Activated CD4-positive, CD25-positive, alpha-beta regulatory T cell (primary cell): Measurements from ENCODE around the gene CNIH1.

Experiments used
- DNase-seq, 4 experiments: peaks; one replicate each; lab custom pipeline; 2025; lab: John Stamatoyannopoulos, UW

The CNIH1 gene

DNA sequence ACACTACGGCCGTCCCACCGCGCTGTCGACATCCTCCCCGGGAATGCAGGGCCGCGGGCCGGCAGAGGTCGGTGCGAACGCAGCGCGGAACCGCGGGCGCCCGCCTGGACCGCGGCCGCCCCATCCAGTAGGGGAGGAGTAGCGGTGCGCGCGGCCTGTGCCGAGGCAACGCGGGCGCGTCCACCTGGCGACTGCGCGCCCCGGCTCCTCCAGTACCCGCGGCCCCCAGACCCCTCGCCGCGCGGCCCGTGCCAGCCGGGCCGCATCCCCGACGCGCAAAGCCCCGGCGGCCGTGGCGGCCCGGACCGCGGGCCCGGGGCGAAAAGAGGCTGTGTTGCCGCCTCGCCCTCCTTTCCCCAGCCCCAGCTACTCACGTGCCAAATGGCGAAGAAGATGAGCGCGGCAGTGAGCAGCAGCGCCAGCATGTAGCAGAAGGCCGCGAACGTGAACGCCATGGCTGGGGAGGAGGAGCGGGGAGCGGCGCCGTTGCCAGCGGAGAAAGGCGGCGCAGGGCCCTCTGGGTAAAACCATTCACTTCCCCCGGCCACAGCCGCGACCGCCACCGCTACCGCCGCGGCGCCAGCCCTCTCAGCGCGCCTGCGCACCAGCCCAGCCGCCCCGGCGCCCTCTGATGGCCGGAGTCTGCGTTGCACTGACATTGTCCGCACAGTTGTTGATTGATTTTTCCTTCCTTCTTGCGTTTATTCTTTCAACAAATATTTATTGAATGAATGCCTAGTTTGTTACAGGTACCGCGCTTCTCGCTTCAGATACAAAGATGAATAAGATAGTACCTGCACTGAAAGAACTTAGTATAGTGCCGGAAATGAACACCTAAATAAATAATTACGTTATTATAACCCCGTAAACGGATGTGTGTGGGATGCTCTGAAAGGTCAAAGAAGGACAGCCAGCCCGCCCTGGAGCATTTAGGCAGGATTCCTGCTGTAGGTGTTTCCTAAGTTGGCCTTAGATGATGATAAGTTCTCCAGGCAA, at the start of gene CNIH1:
TSS of gene CNIH1 (minus strand) at position 502 of the 996 bp plus-strand sequence. CDS start at position 455, 47 bp downstream.
- peak; percentile 84 to 87 (median 86) for DNase-seq

- DNase-seq, result no peak
Measured at GRCh38 chr14:54490445-54491175, 49.4 kb upstream of the CNIH1 start.

DNA sequence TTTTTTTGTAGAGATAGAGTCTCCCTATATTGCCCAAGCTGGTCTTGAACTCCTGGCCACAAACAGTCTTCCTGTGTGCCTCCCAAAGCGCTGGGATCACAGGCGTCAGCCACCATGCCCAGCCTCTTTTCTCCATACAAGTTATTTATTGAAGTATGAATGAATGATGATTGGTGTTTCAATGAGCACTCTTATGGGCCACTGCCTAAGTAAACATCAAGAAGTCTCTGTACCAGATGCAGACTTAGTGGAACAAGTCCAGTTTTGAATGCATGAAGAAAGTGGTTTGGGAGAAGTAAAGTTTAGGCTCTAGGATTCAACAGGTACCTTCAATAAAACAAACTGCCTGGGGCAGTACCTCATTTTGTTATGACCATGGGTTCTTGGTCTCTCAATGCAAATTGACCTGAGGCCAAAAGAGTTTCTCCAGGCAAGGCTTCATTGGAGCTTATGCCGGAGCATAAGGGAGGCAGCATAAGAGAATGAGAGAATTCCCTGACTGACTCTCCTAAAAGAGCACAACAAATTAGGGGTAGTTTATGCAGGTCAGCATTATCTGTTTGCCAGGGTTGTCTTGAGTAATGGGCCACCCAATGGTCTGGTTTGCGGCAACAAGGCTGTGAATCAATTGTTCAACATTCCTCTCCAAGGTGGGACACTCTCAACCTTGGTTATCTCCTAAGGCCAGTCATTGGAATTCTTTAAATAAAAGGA, 48.7 kb upstream of the CNIH1 start:
- no peak for DNase-seq

DNA sequence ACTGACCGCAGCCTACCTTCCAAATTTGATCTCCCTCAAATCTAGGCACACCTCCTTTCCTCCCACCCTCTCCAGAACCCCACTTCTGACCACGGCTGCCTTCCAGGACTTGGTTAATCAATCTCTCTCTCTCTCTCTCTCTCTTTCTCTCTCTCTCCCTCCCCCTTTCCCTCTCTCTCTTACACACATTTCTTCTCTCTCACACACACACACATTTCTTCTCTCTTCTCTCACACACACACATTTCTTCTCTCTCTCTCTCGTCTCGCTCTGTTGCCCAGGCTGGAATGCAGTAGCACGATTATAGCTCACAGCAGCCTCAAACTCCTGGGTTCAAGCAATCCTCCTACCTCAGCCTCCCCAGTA, 48.1 kb upstream of the CNIH1 start:
- no peak for DNase-seq

DNA sequence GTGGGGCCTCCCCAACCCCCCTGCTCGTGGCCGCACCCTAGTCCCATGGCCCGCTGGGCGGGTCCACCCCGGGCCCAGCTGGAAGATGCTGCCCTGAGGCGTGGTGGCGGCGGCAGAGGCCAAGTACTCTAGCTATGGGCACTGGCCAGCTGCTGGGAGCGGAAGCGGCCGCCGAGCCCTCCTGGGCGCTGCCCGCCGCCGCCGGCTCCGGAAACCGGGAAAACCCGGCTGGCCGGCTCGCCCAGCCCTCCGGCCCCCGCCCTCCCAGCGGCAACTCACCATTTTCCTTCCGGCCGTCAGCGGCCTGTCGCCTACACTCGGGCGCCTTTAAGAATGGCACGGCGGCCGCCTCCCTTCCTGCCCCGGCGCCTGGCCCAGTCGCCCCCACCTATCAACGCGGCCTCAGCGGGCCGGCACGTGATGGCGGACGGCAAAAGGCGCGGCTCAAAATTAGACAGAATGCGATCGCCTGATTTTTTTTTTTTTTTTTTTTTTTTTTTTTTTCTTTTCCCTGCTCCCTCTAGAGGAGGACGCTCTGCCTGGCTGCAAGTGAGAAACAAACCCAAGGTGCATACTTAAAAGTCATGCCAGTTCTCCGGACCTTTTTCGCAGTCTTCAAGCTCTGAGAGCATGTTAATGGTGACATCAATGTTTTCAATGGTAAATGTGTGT, 47.6 kb upstream of the CNIH1 start, which contains the start of gene GMFB:
TSS of gene GMFB (minus strand) at position 335 of the 672 bp plus-strand sequence. CDS start at position 282, 53 bp downstream.
- peak; percentile 68 to 84 (median 78) for DNase-seq

- peak in 1 of 4 experiments; percentile 10 for DNase-seq
Measured at GRCh38 chr14:54488318-54488645, 47.1 kb upstream of the CNIH1 start.

DNA sequence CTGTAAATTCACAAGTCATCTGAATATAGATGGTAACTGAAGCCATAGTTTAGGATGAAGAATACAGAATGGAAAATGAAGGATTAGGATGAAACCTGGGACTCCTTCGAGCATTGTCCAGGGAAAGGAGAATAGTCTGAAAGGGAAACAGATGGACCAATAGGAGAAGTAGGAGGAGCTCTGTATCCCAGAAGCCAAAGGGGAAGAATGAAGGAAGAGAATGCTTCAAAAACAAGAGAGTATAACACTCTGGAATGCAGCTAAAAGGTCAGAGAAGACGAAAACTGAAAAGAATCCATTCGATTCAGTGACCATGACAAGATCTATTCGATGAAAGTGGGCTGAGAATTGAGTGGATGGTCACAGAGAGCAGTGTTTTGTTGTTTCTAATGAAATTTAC, 46.6 kb upstream of the CNIH1 start:
- DNase-seq, result no peak

GRCh38 chr14:54486685-54487084, 45.5 kb upstream of the CNIH1 start:
- no peak for DNase-seq

- no peak for DNase-seq
Measured at GRCh38 chr14:54483846-54484245, 42.7 kb upstream of the CNIH1 start.

GRCh38 chr14:54483073-54483745, 42.0 kb upstream of the CNIH1 start:
- DNase-seq, result no peak

DNA sequence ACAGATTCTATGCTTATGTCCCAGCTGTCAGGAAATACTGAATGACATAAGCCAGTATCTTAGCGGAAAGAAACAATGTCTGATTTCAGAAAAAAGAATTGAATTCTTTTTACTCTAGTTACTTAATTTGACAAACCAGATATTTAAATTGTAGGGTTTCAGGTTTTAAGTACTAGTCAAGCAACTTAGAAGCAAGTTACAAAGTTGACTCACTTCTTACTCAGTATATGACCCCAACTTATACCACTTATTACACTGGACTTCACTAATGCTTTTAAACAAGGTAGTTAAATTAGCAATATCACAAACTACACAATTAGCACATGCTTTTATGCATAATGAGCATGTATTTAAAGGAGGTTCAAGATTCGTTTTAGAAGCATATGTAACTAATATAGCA, 40.5 kb upstream of the CNIH1 start:
- no peak for DNase-seq

DNA sequence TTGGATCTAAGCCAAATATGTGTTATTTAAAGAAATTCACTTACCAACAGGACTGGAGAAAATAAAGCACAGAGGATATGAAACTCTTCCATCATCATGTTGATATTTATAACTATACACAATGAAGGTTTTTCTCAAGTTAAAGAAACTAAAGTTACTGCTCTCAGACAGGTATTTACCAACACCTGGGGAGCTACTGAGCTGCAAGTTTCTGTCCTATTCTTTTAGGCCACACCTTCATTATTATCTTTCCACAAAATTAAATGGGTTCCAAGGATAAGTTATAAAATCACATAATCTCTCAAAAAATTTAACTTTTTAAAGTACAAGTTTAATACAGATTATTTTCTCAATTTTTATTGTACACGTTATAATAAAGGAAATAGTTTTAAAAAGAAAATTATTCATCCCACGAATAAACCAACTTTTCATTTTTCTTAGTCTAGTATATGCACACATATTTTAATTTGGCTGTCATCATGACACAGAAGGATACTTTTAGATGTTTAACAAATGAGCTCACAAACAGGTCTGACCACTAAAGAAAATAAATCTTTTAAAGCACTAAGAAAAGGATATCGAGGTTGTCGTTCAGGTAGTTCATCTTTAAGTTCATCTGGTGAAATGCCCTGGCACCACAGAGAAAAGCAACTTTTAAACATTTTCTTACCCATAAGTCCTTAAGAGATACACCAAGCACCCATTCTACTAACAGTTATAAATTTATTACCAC, 39.8 kb upstream of the CNIH1 start:
- no peak for DNase-seq

DNA sequence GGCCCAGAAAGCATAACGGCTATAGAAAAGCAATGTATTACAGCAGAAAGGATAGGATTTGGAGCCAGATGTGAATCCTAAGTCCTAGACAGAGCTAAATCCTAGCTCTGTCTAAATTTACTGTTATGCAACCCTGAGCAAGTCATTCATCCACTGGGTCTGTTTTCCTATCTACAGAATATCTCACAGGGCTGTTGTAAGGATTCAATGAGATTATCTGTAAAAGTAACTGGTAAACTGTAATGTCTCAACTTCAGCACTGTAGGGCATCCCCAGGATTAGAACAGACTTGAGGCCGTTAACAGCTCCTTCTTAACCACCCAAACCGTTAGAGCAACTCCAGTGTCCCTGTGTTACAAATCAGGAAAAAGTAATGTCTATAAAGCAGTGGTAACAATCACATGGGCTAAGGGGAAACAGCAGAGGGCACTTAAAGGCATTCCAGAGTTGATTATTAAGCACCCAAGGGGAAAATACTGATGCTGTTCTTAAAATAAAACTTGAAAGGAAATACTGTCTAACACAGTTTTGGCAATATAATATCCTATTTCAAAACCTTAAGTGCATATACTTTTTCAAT, 37.6 kb upstream of the CNIH1 start:
- no peak for DNase-seq

DNA sequence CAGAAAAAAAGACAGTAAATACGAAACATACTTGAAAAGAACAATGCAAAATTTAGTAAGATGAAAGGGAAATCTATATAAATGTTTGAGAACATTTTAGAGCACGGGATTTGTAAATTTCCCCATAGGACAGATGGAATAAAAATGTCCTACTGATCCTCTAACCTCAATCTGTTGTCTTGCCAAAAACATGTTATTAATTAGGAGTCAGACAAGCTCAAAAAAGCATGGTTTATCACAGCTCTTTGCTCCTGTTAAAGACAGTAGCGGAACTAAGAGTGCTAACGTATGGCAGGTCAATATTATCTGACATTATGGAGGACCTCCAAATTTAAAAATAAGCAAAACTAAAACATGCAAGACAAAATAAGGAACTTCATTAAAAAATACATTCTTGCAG, 34.7 kb upstream of the CNIH1 start:
- no peak for DNase-seq

DNA sequence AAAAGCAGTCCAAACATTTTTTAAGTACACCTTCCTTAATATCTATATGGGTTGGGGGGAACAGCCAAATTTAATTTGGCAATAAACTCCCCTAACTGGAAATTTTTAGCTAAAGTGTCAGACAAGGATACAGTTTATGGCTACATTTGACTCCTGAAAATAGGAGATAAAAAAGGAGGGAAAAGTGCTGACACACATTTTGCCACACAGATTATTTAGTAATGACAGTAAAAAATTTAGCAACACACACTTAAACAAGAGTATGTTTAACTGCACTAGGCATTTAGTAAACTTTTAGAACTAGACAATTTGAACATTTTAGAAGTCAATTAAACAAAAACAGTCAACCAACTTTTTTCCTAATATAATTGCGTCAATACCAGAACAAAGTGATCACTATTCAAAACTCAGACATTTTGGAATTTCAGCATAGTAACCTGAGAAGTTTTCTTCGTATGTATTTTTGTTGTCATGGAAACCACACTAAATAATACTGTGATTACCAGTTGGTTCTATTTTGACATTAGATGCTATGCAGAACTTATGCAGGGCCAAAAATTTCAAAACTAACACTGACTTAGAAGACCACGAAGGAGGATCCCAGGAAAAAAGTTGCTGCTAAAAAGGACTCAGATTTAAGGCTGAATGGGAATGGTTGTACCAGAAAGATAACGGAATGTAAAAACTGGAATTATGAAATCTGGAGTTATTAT, 34.2 kb upstream of the CNIH1 start:
- no peak for DNase-seq

- DNase-seq, result no peak
Measured at GRCh38 chr14:54474232-54474793, 33.1 kb upstream of the CNIH1 start.

DNA sequence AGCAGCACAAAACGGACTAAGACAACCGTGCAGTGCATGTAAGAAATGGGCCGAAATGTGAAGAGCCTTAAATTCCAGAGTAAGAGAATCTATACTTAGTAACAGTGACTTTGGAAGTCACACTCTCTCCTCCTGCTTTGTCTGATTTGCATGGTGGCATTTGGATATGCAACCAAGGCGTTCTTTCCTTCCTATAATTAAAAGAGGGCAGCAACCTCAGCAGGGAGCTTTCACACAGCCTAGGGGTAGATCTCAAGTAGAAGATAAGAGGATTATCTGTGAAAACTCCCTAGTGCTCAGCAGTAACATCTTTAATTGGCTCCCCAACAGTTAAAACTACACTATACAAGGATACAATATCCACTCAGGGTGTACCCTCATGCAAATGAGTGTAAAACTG, 31.1 kb upstream of the CNIH1 start:
- no peak for DNase-seq

GRCh38 chr14:54471641-54472040, 30.5 kb upstream of the CNIH1 start:
- DNase-seq, result no peak

DNA sequence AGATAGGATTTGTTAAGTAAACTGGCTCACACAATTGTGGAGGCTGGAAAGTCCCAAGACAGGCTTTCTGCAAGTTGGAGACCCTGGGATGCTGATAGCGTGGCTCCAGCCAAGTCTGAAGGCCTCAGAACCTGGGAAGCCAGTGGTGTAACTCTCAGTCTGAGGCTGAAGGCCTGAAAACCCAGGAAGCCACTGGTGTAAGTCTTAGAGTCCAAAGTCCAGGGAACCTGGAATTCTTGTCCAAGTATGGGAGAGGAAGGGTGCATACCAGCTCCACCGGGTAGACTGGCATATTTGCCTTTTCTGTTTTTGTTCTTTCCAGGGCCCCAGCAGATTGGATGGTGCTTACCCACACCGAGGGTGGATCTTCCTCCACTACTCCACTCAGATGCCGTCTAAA, 29.5 kb upstream of the CNIH1 start:
- no peak for DNase-seq
